SK-N-SH (cell line): ENCODE measurements around the gene PEX13. TPM values are rescaled to one million over a fixed set of nuclear protein-coding genes. Genes with fewer than 3 reads are reported as not detected.

Source experiments
- CTCF ChIA-PET: fragments of 300-600, 350-600 bp; formaldehyde crosslinking; extraction: SDS; loops from one replicate; lab custom pipeline; 2021; lab: Yijun Ruan, JAX
- POLR2A ChIA-PET: fragments of 350-600 bp; sonication (Branson Sonifier 250); formaldehyde crosslinking; extraction: SDS; loops from one replicate; lab custom pipeline; 2020; ENCODE audit warnings: antibody characterized with exemption, inconsistent platforms; lab: Yijun Ruan, JAX
- DNase-seq: peaks from one replicate; pipeline ENCODE4 v3.0.0; 2012
- H2AFZ ChIP-seq: fragments of 200-600 bp; sonication (generic); 2 replicates; pipeline ENCODE4 v1.8.1; 2016; ENCODE audit warnings: antibody characterized with exemption, mild to moderate bottlenecking, low read depth
- H3F3A ChIP-seq: fragments of 200-600 bp; sonication (generic); replicated peaks from 2 replicates; pipeline ENCODE3; 2016; ENCODE audit warnings: antibody characterized with exemption, mild to moderate bottlenecking; ENCODE audit not compliant: insufficient read depth
- H3K27ac ChIP-seq, 2 experiments: fragments of 200-500 bp in 1 of 2; fragments of 200-600 bp in 1 of 2; sonication (Bioruptor generic) in 1 of 2; sonication (generic), shearing (Covaris generic) in 1 of 2; 2 replicates each; pipeline versions ENCODE4 v1.5.1 to v1.6.1; 2014 to 2016; ENCODE audit warnings: low read depth in 2 of 2, inconsistent platforms in 1 of 2, low read length in 1 of 2, mild to moderate bottlenecking in 1 of 2, mixed read lengths in 1 of 2
- H3K27me3 ChIP-seq: fragments of 200-600 bp; sonication (generic), shearing (Covaris generic); 2 replicates; pipeline ENCODE4 v1.6.1; 2016; ENCODE audit warnings: mixed run types; ENCODE audit not compliant: insufficient read depth
- H3K36me3 ChIP-seq, 2 experiments: fragments of 200-500 bp in 1 of 2; fragments of 200-600 bp in 1 of 2; sonication (Bioruptor generic) in 1 of 2; sonication (generic) in 1 of 2; replicated peaks in 1 of 2; 2 replicates each; pipeline versions ENCODE3 to v1.5.1; 2014 to 2016; ENCODE audit warnings: low read length in 1 of 2, mild to moderate bottlenecking in 1 of 2; ENCODE audit not compliant: insufficient read depth in 2 of 2, control insufficient read depth in 1 of 2
- H3K4me1 ChIP-seq, 2 experiments: fragments of 200-500 bp in 1 of 2; fragments of 200-600 bp in 1 of 2; sonication (Bioruptor generic) in 1 of 2; sonication (generic), shearing (Covaris generic) in 1 of 2; 2 replicates each; pipeline versions ENCODE4 v1.5.1 to v1.6.1; 2014 to 2016; ENCODE audit warnings: low read depth in 1 of 2, low read length in 1 of 2, mixed run types in 1 of 2; ENCODE audit not compliant: insufficient read depth in 2 of 2, control insufficient read depth in 1 of 2
- H3K4me2 ChIP-seq: fragments of 200-600 bp; sonication (generic), shearing (Covaris generic); 2 replicates; pipeline ENCODE4 v1.6.1; 2017; ENCODE audit warnings: mixed run types
- H3K4me3 ChIP-seq, 2 experiments: fragments of 200-500 bp in 1 of 2; fragments of 200-600 bp in 1 of 2; sonication (Bioruptor generic) in 1 of 2; sonication (generic), shearing (Covaris generic) in 1 of 2; 2 replicates each; pipeline versions ENCODE4 v1.5.1 to v1.8.1; 2014 to 2016; ENCODE audit warnings: low read depth in 2 of 2, inconsistent platforms in 1 of 2, low read length in 1 of 2, mild to moderate bottlenecking in 1 of 2, mixed read lengths in 1 of 2, moderate library complexity in 1 of 2
- H3K79me2 ChIP-seq: fragments of 200-600 bp; sonication (generic); 2 replicates; pipeline ENCODE4 v1.8.1; 2017; ENCODE audit warnings: mild to moderate bottlenecking; ENCODE audit not compliant: insufficient read depth
- H3K9ac ChIP-seq: fragments of 200-600 bp; sonication (generic); 2 replicates; pipeline ENCODE4 v1.6.1; 2017; ENCODE audit warnings: mixed run types
- H3K9me2 ChIP-seq: fragments of 200-600 bp; sonication (generic); 2 replicates; pipeline ENCODE4 v1.6.1; 2017; ENCODE audit warnings: mixed run types
- H3K9me3 ChIP-seq: fragments of 200-600 bp; sonication (generic); 2 replicates; pipeline ENCODE4 v1.6.1; 2017; ENCODE audit warnings: mixed run types, mild to moderate bottlenecking, moderate library complexity
- H4K20me1 ChIP-seq: fragments of 200-600 bp; sonication (generic); 2 replicates; pipeline ENCODE4 v1.6.1; 2017; ENCODE audit warnings: mild to moderate bottlenecking, mixed run types; ENCODE audit not compliant: insufficient read depth
- CHD2 ChIP-seq: fragments of 150-350 bp; IDR thresholded peaks from 2 replicates; pipeline ENCODE4 v1.6.1; 2018; ENCODE audit warnings: low read length; ENCODE audit not compliant: partially characterized antibody
- CTCF ChIP-seq: fragments of 200-600 bp; sonication (generic); IDR thresholded peaks from 2 replicates; pipeline ENCODE4 v1.6.1; 2017; ENCODE audit warnings: antibody characterized with exemption, mild to moderate bottlenecking, moderate library complexity
- EZH2phosphoT487 ChIP-seq: fragments of 200-600 bp; sonication (generic); IDR thresholded peaks from 2 replicates; pipeline ENCODE4 v1.6.1; 2017; ENCODE audit warnings: low read depth, mixed run types, mild to moderate bottlenecking, antibody characterized with exemption, moderate library complexity, borderline replicate concordance
- FOSL2 ChIP-seq: IDR thresholded peaks from 2 replicates; pipeline ENCODE4 v1.4.0; 2012; ENCODE audit warnings: low read depth, mild to moderate bottlenecking, moderate library complexity, borderline replicate concordance
- GABPA ChIP-seq: IDR thresholded peaks from 2 replicates; pipeline ENCODE4 v1.4.0; 2012; ENCODE audit warnings: low read depth, mild to moderate bottlenecking
- GATA2 ChIP-seq: sonication (generic); formaldehyde crosslinking; IDR thresholded peaks from 2 replicates; pipeline ENCODE4 v1.5.0; 2020; ENCODE audit warnings: mild to moderate bottlenecking, missing genetic modification reagents
- MAX ChIP-seq: IDR thresholded peaks from 2 replicates; pipeline ENCODE4 v1.4.0; 2012; ENCODE audit warnings: low read depth
- MEF2A ChIP-seq: IDR thresholded peaks from 2 replicates; pipeline ENCODE4 v1.4.0; 2012; ENCODE audit warnings: low read depth, borderline replicate concordance
- MXI1 ChIP-seq: IDR thresholded peaks from 2 replicates; pipeline ENCODE4 v1.6.1; 2012; ENCODE audit warnings: mild to moderate bottlenecking, low read depth, low read length, improper control_type of control experiment
- POLR2AphosphoS5 ChIP-seq: IDR thresholded peaks from 2 replicates; pipeline ENCODE4 v1.6.1; 2012; ENCODE audit warnings: low read depth, low read length
- RAD21 ChIP-seq: IDR thresholded peaks from 2 replicates; pipeline ENCODE4 v1.6.1; 2012; ENCODE audit warnings: mild to moderate bottlenecking, low read length
- REST ChIP-seq: IDR thresholded peaks from 2 replicates; pipeline ENCODE4 v1.6.1; 2012; ENCODE audit warnings: mild to moderate bottlenecking, low read depth, low read length, moderate library complexity
- RFX5 ChIP-seq: IDR thresholded peaks from 2 replicates; pipeline ENCODE4 v1.6.1; 2012; ENCODE audit warnings: mild to moderate bottlenecking, improper control_type of control experiment, low read length
- TAF1 ChIP-seq: IDR thresholded peaks from 2 replicates; pipeline ENCODE4 v1.6.1; 2012; ENCODE audit warnings: low read depth, mild to moderate bottlenecking, low read length, moderate library complexity, borderline replicate concordance
- TCF12 ChIP-seq: IDR thresholded peaks from 2 replicates; pipeline ENCODE4 v1.4.0; 2012
- WGBS: methylation state at CpG from one replicate; pipeline ENCODE4 v1.1.6; 2017; ENCODE audit warnings: low lambda C conversion rate; 5-methylcytosine and 5-hydroxymethylcytosine counted together
- polyA plus RNA-seq, 3 experiments: library from polyadenylated mRNA; depleted of rRNA; stranded (reverse); fragments of >200 nt; gene quantifications; 2 replicates each; pipeline ENCODE4 v1.2.3, GENCODE V29; 2012
- TF ChIP-seq, protein P1 (sequence below): fragments of 150-350 bp; IDR thresholded peaks from 2 replicates; pipeline ENCODE4 v1.6.1; 2016; ENCODE audit warnings: mild to moderate bottlenecking, low read depth, low read length

PEX13 gene
- polyA plus RNA-seq, 1 of the 3 experiments (the other 2 are of a cell fraction), result 10.3 TPM

- no peaks in the 10 kb centered on the region for H3K79me2 ChIP-seq
- no peaks in the 10 kb centered on the region for H3K27me3 ChIP-seq
- WGBS, result 67% methylated on average over 4 of the region's 4 CpGs
- H2AFZ ChIP-seq, result no peak overlapping the region
- ChIA-PET CTCF (interaction anchor here (2.2 kb wide), 1 partner anchor 20 kb away, joined by 8 read pairs; no protein-coding TSS in a partner anchor), POLR2A (no interaction called here)
- H4K20me1 ChIP-seq, result no peaks in the 10 kb centered on the region
- H3K9me2 ChIP-seq, result no peaks in the 10 kb centered on the region
- H3K4me1 ChIP-seq, result no peaks in the 10 kb centered on the region; a peak in 1 of 4 replicates
- H3K27ac ChIP-seq, result no peak overlapping the region
- no peak overlapping the region for H3K4me2 ChIP-seq
- TF ChIP-seq MAX (no peak), GATA2 (CRISPR knock-in tag) (no peak), MXI1 (no peak), MEF2A (no peak), GABPA (no peak), REST (no peak), CHD2 (no peak), CTCF (no peak), TAF1 (no peak), RAD21 (no peak), POLR2AphosphoS5 (no peak), RFX5 (no peak), TCF12 (no peak), EZH2phosphoT487 (no peak), FOSL2 (no peak)
- TF ChIP-seq, protein P1, sequence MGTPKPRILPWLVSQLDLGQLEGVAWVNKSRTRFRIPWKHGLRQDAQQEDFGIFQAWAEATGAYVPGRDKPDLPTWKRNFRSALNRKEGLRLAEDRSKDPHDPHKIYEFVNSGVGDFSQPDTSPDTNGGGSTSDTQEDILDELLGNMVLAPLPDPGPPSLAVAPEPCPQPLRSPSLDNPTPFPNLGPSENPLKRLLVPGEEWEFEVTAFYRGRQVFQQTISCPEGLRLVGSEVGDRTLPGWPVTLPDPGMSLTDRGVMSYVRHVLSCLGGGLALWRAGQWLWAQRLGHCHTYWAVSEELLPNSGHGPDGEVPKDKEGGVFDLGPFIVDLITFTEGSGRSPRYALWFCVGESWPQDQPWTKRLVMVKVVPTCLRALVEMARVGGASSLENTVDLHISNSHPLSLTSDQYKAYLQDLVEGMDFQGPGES, result no peak
- H3F3A ChIP-seq, result no peaks in the 10 kb centered on the region
- H3K4me3 ChIP-seq, result no peak overlapping the region
- no peak for DNase-seq
- no peak overlapping the region for H3K9ac ChIP-seq
- H3K36me3 ChIP-seq, result no peaks in the 10 kb centered on the region
- H3K9me3 ChIP-seq, result no peaks in the 10 kb centered on the region
Observed at GRCh38 chr2:60979231-60979630, 38.3 kb upstream of the PEX13 start.
